Nephron (organoid): ENCODE data around the gene RRP36.
A peak's percentile ranks its signal among the peaks of the same experiment; 100 is the strongest.

ENCODE experiments used
- H3K27ac Mint-ChIP-seq, 3 experiments: 2 replicates each; pipeline ENCODE4 v1.8.0; 2020; ENCODE audit warnings: mixed read lengths in 3 of 3, mild to moderate bottlenecking in 2 of 3, moderate library complexity in 1 of 3
- H3K27me3 Mint-ChIP-seq: 2 replicates; pipeline ENCODE4 v1.8.0; 2021; ENCODE audit warnings: low read depth, mild to moderate bottlenecking, moderate library complexity, mixed read lengths
- H3K36me3 Mint-ChIP-seq: 2 replicates; pipeline ENCODE4 v1.8.0; 2020; ENCODE audit warnings: low read depth, mixed read lengths
- H3K4me1 Mint-ChIP-seq: 2 replicates; pipeline ENCODE4 v1.8.0; 2020; ENCODE audit warnings: mixed read lengths
- H3K4me3 Mint-ChIP-seq, 3 experiments: 2 replicates each; pipeline ENCODE4 v1.8.0; 2020; ENCODE audit warnings: mild to moderate bottlenecking in 3 of 3, mixed read lengths in 3 of 3, moderate library complexity in 2 of 3
- H3K9me3 Mint-ChIP-seq: 2 replicates; pipeline ENCODE4 v1.8.0; 2020; ENCODE audit warnings: mixed read lengths
- TF ChIP-seq, protein P1 (sequence below), 3 experiments: fragments of 200-600 bp; sonication (generic); IDR thresholded peaks; one replicate each; pipeline ENCODE4 v1.5.0; 2021; ENCODE audit warnings: antibody characterized with exemption in 3 of 3; ENCODE audit not compliant: unreplicated experiment in 3 of 3

The RRP36 gene

GRCh38 chr6:43074847-43075669, 53.6 kb downstream of the RRP36 start:
- H3K4me3 Mint-ChIP-seq = peak overlapping the region; percentile 82 to 90 (median 89)
- peak overlapping the region; percentile 95 to 99 (median 97) for H3K27ac Mint-ChIP-seq
- H3K4me1 Mint-ChIP-seq = peaks cover 69% of the 10 kb centered on the region
- no peaks in the 10 kb centered on the region for H3K27me3 Mint-ChIP-seq
- TF ChIP-seq, protein P1, sequence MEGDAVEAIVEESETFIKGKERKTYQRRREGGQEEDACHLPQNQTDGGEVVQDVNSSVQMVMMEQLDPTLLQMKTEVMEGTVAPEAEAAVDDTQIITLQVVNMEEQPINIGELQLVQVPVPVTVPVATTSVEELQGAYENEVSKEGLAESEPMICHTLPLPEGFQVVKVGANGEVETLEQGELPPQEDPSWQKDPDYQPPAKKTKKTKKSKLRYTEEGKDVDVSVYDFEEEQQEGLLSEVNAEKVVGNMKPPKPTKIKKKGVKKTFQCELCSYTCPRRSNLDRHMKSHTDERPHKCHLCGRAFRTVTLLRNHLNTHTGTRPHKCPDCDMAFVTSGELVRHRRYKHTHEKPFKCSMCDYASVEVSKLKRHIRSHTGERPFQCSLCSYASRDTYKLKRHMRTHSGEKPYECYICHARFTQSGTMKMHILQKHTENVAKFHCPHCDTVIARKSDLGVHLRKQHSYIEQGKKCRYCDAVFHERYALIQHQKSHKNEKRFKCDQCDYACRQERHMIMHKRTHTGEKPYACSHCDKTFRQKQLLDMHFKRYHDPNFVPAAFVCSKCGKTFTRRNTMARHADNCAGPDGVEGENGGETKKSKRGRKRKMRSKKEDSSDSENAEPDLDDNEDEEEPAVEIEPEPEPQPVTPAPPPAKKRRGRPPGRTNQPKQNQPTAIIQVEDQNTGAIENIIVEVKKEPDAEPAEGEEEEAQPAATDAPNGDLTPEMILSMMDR (IDR thresholded peaks at IDR 0.05; ENCODE audit: unreplicated experiment in 3 of 3) = no peak
- peaks cover 29% of the 10 kb centered on the region for H3K36me3 Mint-ChIP-seq
- no peaks in the 10 kb centered on the region for H3K9me3 Mint-ChIP-seq

DNA sequence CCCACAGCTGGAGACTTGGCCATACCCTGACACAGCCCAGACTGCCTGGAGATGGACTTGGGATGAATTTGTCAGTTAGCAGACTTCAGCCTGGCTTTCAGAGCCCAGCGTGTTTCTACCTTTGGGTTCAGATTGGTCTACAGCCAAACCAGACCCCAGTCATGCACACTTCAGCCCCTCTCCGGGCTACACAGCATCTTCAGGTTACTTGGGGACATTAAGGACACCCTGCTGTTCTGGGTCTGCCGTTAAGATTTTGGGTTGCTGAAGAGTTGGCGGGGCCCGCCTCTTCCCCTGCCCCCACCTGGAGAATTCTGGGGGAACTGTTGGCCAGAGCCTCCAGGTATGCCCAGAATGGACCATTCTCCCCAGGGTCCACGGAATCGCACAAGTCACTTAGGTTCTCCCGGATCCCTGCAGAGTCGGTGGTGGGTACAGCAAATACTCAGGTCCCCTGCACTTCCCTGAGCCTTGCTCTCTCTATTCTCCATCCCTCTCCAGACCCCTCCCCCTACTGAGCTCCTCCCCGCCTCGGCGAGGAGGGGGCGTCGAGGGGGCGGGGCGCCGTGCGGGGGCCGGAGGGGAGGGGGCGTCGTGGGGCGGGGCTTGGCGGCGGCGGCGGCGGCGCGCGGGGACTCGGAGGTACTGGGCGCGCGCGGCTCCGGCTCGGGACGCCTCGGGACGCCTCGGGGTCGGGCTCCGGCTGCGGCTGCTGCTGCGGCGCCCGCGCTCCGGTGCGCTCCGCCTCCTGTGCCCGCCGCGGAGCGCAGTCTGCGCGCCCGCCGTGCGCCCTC, 54.4 kb downstream of the RRP36 start, which contains the start of gene PTK7:
PTK7 (plus strand) TSS at position 645 of the 794 bp plus-strand sequence. CDS start 175 bp downstream, outside the sequence.
- H3K27me3 Mint-ChIP-seq = no peaks in the 10 kb centered on the region
- H3K4me3 Mint-ChIP-seq = peak within 1 kb of the TSS; percentile 82 to 90 (median 89)
- H3K9me3 Mint-ChIP-seq = no peaks in the 10 kb centered on the region
- TF ChIP-seq, protein P1 (IDR thresholded peaks at IDR 0.05; ENCODE audit: unreplicated experiment in 3 of 3) = no peak
- H3K36me3 Mint-ChIP-seq = peaks cover 28% of the 10 kb centered on the region
- H3K27ac Mint-ChIP-seq = peak within 1 kb of the TSS; percentile 95 to 99 (median 97)
- peaks cover 71% of the 10 kb centered on the region for H3K4me1 Mint-ChIP-seq

GRCh38 chr6:43076464-43077332, 55.3 kb downstream of the RRP36 start:
- Mint-ChIP-seq H3K4me1 (peaks cover 71% of the 10 kb centered on the region), H3K36me3 (peaks cover 29% of the 10 kb centered on the region), H3K27ac (peak overlapping the region; percentile 89 to 90 (median 90)), H3K9me3 (no peaks in the 10 kb centered on the region), H3K27me3 (no peaks in the 10 kb centered on the region), H3K4me3 (peak overlapping the region; percentile 74 to 88 (median 82))
- TF ChIP-seq, protein P1 (IDR thresholded peaks at IDR 0.05; ENCODE audit: unreplicated experiment in 3 of 3) = no peak

DNA sequence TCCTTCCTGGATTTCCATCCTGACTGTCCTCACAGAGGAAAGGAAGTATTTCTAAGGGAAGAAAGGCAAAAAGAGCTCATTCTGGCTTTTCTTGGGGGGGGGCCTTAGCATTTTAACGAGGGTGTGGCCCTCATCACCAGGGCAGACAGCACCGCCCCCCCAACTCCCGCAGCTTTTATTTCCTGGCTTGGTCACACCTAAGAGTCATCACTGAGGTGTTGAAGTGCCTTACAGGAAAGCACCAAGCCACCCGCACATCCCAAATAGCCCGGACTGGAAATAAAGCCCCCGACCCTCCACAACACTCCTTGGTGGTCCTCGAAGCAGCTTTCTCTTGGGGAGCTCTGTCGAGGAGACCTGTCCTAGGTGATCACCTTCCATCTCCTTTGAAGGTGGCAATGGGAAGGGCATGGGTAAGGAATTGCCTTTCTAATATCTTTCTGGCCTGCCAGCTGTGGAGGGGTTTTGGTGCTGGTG, 55.9 kb downstream of the RRP36 start:
- H3K27me3 Mint-ChIP-seq = no peaks in the 10 kb centered on the region
- H3K4me3 Mint-ChIP-seq = peak overlapping the region; percentile 74 to 88 (median 82)
- TF ChIP-seq, protein P1 (IDR thresholded peaks at IDR 0.05; ENCODE audit: unreplicated experiment in 3 of 3) = no peak
- peaks cover 22% of the 10 kb centered on the region for H3K36me3 Mint-ChIP-seq
- peak overlapping the region; percentile 89 to 90 (median 90) for H3K27ac Mint-ChIP-seq
- H3K9me3 Mint-ChIP-seq = no peaks in the 10 kb centered on the region
- peaks cover 65% of the 10 kb centered on the region for H3K4me1 Mint-ChIP-seq

DNA sequence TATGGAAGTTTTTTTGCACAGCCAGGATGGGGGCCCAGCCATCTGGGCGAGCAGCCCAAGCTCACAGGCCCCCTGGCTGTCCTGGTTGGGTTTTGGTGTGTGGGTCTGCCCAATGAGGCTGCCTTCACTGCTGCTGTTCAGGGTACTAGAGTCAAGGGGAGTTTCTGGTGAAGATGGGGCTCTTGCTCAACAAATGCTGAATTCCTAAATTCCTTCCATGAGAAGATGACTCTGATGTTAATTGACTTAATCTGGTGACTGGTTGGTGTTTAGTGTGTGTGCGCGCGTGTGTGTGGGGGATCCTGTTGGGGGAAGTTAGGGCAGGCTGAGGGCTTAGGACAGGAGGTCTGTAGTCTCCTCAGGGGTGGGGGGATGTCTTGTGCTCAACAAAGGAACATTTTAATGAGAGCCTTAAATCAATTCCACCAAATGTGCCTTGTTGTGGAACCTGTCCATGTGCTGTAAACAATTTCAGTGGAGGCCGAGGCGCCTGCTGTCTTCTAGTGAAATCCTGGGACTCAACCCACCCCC, 56.6 kb downstream of the RRP36 start:
- Mint-ChIP-seq H3K27ac (peak overlapping the region; percentile 89 to 90 (median 90)), H3K4me3 (peak overlapping the region; percentile 74 to 88 (median 82)), H3K36me3 (peaks cover 15% of the 10 kb centered on the region), H3K4me1 (peaks cover 66% of the 10 kb centered on the region), H3K9me3 (no peaks in the 10 kb centered on the region), H3K27me3 (peaks cover 3% of the 10 kb centered on the region)
- TF ChIP-seq, protein P1 (IDR thresholded peaks at IDR 0.05; ENCODE audit: unreplicated experiment in 3 of 3) = no peak
